Peyer's patch (tissue), 4 donors: ENCODE measurements around the gene POLE4. TPM values are rescaled to one million over a fixed set of nuclear protein-coding genes. Genes with fewer than 3 reads are reported as not detected.

Experiments used
- DNase-seq, 3 donors: peaks; one replicate each; pipeline ENCODE4 v3.0.0-alpha.2; 2017 to 2019
- H3K27ac ChIP-seq, 4 donors: fragments of 200-600 bp; sonication (generic); one replicate each; pipeline ENCODE4 v1.5.1; 2016 to 2019
- H3K27me3 ChIP-seq, 2 donors: fragments of 200-600 bp; sonication (generic); one replicate each; pipeline ENCODE4 v1.5.1; 2019
- H3K36me3 ChIP-seq, 3 donors: fragments of 200-600 bp; sonication (generic); one replicate each; pipeline ENCODE4 v1.5.1; 2016 to 2019
- H3K4me1 ChIP-seq, 4 donors: fragments of 200-600 bp; sonication (generic); one replicate each; pipeline ENCODE4 v1.5.1; 2016 to 2019
- H3K4me3 ChIP-seq, 4 donors: fragments of 200-600 bp; sonication (generic); 1 replicate in 3 of 4; 2 replicates in 1 of 4; pipeline ENCODE4 v1.5.1; 2016 to 2019; ENCODE audit warnings: mild to moderate bottlenecking in 1 of 4
- H3K9me3 ChIP-seq, 4 donors: fragments of 200-600 bp; sonication (generic); one replicate each; pipeline ENCODE4 v1.5.1; 2016 to 2019; ENCODE audit warnings: mild to moderate bottlenecking in 1 of 4
- CTCF ChIP-seq, 6 experiments: fragments of 450-650 bp in 4 of 6; fragments of 200-600 bp in 2 of 6; sonication (generic) in 1 of 6; IDR thresholded peaks; one replicate each; pipeline ENCODE4 v1.5.1; 2017 to 2019; ENCODE audit warnings: antibody characterized with exemption in 6 of 6, mild to moderate bottlenecking in 3 of 6, moderate library complexity in 1 of 6
- POLR2A ChIP-seq, 2 donors: fragments of 450-650 bp; IDR thresholded peaks; one replicate each; pipeline ENCODE4 v1.5.1; 2017; ENCODE audit warnings: antibody characterized with exemption in 2 of 2, mild to moderate bottlenecking in 2 of 2, moderate library complexity in 2 of 2
- total RNA-seq, 4 donors: library from RNA; depleted of rRNA; stranded (reverse); fragments of >200 nt; gene quantifications; one replicate each; pipeline ENCODE4 v1.1.0, GENCODE V29; 2016

Gene POLE4
- total RNA-seq, 4 donors from 2014 or later = 20.1 to 46.2 (median 23.6) TPM

GRCh38 chr2:74924463-74925265, 33.8 kb upstream of the POLE4 start:
- Histone ChIP-seq H3K4me1 (no peaks in the 10 kb centered on the region), H3K36me3 (no peaks in the 10 kb centered on the region), H3K4me3 (no peak overlapping the region), H3K27ac (no peak overlapping the region), H3K9me3 (no peaks in the 10 kb centered on the region), H3K27me3 (no peaks in the 10 kb centered on the region)
- DNase-seq = no peak
- no peak for TF ChIP-seq CTCF (IDR thresholded peaks at IDR 0.05)
- no peak for TF ChIP-seq POLR2A (IDR thresholded peaks at IDR 0.05)

DNA sequence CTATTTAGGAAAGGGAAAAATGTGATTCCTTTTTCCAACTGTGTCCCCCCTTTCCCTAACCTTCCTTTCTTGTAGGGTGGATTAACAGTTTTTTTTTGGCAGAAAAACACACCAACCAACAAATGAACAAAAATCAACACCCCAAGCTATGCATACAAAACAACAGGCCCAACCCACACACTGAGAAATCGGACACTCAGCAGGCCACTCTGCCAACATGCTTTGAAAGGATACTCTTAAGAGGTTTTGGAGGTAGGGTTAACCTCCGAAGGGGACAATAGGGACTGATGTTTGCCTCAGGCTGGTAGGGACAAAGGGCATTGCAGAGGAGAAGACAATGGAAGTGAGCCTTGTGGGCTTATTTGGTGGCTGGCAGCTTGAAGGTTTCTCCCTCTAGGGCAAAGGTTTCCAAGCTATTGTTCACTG, 33.1 kb upstream of the POLE4 start:
- no peaks in the 10 kb centered on the region for H3K36me3 ChIP-seq
- TF ChIP-seq POLR2A (IDR thresholded peaks at IDR 0.05) (no peak), CTCF (IDR thresholded peaks at IDR 0.05) (no peak)
- H3K4me3 ChIP-seq = no peak overlapping the region
- no peaks in the 10 kb centered on the region for H3K9me3 ChIP-seq
- H3K4me1 ChIP-seq = no peaks in the 10 kb centered on the region
- no peak for DNase-seq
- H3K27me3 ChIP-seq = no peaks in the 10 kb centered on the region
- no peak overlapping the region for H3K27ac ChIP-seq

GRCh38 chr2:74927621-74928020, 30.8 kb upstream of the POLE4 start:
- DNase-seq = no peak
- Histone ChIP-seq H3K4me1 (no peaks in the 10 kb centered on the region), H3K27me3 (no peaks in the 10 kb centered on the region), H3K4me3 (no peak overlapping the region), H3K9me3 (no peaks in the 10 kb centered on the region), H3K27ac (no peak overlapping the region), H3K36me3 (no peaks in the 10 kb centered on the region)
- no peak for TF ChIP-seq CTCF (IDR thresholded peaks at IDR 0.05)
- TF ChIP-seq POLR2A (IDR thresholded peaks at IDR 0.05) = no peak

DNA sequence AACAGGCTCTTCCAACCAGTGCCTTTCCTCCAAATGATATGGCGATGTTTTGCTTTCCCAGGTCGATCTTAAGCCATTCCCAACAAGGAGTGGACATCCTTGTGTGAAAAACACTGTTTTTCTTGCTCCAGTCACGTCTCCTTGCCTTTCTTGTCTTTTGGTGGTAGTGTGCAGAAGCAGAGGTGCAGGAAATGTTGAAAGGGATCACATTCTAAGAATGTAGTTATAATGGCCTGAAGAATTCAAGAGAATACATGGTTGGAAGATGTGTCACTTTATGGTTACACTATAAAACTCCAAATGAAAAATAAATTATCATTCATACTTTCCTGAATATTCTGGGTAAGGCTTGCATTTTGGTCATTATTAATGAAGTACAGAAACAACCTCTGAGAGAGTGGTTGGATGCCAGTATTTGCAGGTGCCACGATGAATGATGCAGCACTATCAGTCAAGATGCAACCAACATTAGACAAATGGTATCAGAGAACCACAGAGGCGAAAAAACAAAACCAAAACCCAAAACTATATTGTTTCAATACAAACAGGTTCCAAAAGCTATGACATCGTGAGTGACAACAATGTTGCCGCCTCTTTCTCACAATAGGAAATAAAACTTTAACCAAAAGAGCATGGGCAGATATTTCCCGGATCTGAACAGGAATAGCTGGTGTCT, 27.5 kb upstream of the POLE4 start:
- H3K9me3 ChIP-seq = no peaks in the 10 kb centered on the region
- no peaks in the 10 kb centered on the region for H3K36me3 ChIP-seq
- H3K27me3 ChIP-seq = no peaks in the 10 kb centered on the region
- no peak for DNase-seq
- H3K4me3 ChIP-seq = no peak overlapping the region
- TF ChIP-seq POLR2A (IDR thresholded peaks at IDR 0.05) (no peak), CTCF (IDR thresholded peaks at IDR 0.05) (no peak)
- H3K4me1 ChIP-seq = no peaks in the 10 kb centered on the region
- H3K27ac ChIP-seq = no peak overlapping the region

- Histone ChIP-seq H3K27me3 (no peaks in the 10 kb centered on the region), H3K9me3 (no peaks in the 10 kb centered on the region), H3K36me3 (no peaks in the 10 kb centered on the region), H3K4me1 (no peaks in the 10 kb centered on the region), H3K27ac (no peak overlapping the region), H3K4me3 (no peak overlapping the region)
- DNase-seq = no peak
- no peak for TF ChIP-seq POLR2A (IDR thresholded peaks at IDR 0.05)
Observed at GRCh38 chr2:74931940-74932339, 26.5 kb upstream of the POLE4 start.

GRCh38 chr2:74935975-74936391, 22.5 kb upstream of the POLE4 start:
- H3K36me3 ChIP-seq = no peaks in the 10 kb centered on the region
- no peaks in the 10 kb centered on the region for H3K27me3 ChIP-seq
- no peaks in the 10 kb centered on the region for H3K9me3 ChIP-seq
- no peak for DNase-seq
- no peak overlapping the region for H3K4me3 ChIP-seq
- H3K4me1 ChIP-seq = no peaks in the 10 kb centered on the region
- no peak for TF ChIP-seq POLR2A (IDR thresholded peaks at IDR 0.05)
- no peak for TF ChIP-seq CTCF (IDR thresholded peaks at IDR 0.05)
- H3K27ac ChIP-seq = no peak overlapping the region
